Measurements from ENCODE around the gene ANO4.

DNA sequence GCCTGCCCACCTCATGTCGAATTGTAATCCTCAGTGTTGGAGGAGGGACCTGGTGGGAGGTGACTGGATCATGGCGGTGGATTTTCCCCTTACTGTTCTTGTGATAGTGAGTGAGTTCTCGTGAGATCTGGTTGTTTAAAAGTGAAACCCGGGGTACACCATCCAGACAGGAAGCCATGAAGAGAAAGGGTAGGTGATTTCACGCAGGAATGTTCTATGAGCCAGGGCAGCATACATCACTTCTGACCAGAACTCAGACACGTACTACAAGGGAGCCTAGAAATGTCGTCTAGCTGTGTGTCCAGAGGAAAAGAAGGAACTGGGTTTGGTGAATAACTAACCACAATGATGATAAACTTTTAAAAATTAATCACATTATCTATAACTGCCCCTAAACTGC, 80.6 kb downstream of the ANO4 start:
- TF ChIP-seq, protein P1, sequence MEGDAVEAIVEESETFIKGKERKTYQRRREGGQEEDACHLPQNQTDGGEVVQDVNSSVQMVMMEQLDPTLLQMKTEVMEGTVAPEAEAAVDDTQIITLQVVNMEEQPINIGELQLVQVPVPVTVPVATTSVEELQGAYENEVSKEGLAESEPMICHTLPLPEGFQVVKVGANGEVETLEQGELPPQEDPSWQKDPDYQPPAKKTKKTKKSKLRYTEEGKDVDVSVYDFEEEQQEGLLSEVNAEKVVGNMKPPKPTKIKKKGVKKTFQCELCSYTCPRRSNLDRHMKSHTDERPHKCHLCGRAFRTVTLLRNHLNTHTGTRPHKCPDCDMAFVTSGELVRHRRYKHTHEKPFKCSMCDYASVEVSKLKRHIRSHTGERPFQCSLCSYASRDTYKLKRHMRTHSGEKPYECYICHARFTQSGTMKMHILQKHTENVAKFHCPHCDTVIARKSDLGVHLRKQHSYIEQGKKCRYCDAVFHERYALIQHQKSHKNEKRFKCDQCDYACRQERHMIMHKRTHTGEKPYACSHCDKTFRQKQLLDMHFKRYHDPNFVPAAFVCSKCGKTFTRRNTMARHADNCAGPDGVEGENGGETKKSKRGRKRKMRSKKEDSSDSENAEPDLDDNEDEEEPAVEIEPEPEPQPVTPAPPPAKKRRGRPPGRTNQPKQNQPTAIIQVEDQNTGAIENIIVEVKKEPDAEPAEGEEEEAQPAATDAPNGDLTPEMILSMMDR (IDR thresholded peaks at IDR 0.05), result no peak
- no peak for TF ChIP-seq POLR2AphosphoS5 (IDR thresholded peaks at IDR 0.05; ENCODE audit: insufficient read depth in 1 of 2, low read depth in 1 of 2)
